SK-N-SH (cell line): Measurements from ENCODE around the gene DHDH. TPM values are rescaled to one million over a fixed set of nuclear protein-coding genes. Genes with fewer than 3 reads are reported as not detected.

Experiments
- CTCF ChIA-PET: fragments of 300-600, 350-600 bp; formaldehyde crosslinking; extraction: SDS; loops from one replicate; lab custom pipeline; 2021; lab: Yijun Ruan, JAX
- POLR2A ChIA-PET: fragments of 350-600 bp; sonication (Branson Sonifier 250); formaldehyde crosslinking; extraction: SDS; loops from one replicate; lab custom pipeline; 2020; ENCODE audit warnings: antibody characterized with exemption, inconsistent platforms; lab: Yijun Ruan, JAX
- DNase-seq: peaks from one replicate; pipeline ENCODE4 v3.0.0; 2012
- H2AFZ ChIP-seq: fragments of 200-600 bp; sonication (generic); 2 replicates; pipeline ENCODE4 v1.8.1; 2016; ENCODE audit warnings: antibody characterized with exemption, mild to moderate bottlenecking, low read depth
- H3F3A ChIP-seq: fragments of 200-600 bp; sonication (generic); replicated peaks from 2 replicates; pipeline ENCODE3; 2016; ENCODE audit warnings: antibody characterized with exemption, mild to moderate bottlenecking; ENCODE audit not compliant: insufficient read depth
- H3K27ac ChIP-seq, 2 experiments: fragments of 200-500 bp in 1 of 2; fragments of 200-600 bp in 1 of 2; sonication (Bioruptor generic) in 1 of 2; sonication (generic), shearing (Covaris generic) in 1 of 2; 2 replicates each; pipeline versions ENCODE4 v1.5.1 to v1.6.1; 2014 to 2016; ENCODE audit warnings: low read depth in 2 of 2, inconsistent platforms in 1 of 2, low read length in 1 of 2, mild to moderate bottlenecking in 1 of 2, mixed read lengths in 1 of 2
- H3K27me3 ChIP-seq: fragments of 200-600 bp; sonication (generic), shearing (Covaris generic); 2 replicates; pipeline ENCODE4 v1.6.1; 2016; ENCODE audit warnings: mixed run types; ENCODE audit not compliant: insufficient read depth
- H3K36me3 ChIP-seq, 2 experiments: fragments of 200-500 bp in 1 of 2; fragments of 200-600 bp in 1 of 2; sonication (Bioruptor generic) in 1 of 2; sonication (generic) in 1 of 2; replicated peaks in 1 of 2; 2 replicates each; pipeline versions ENCODE3 to v1.5.1; 2014 to 2016; ENCODE audit warnings: low read length in 1 of 2, mild to moderate bottlenecking in 1 of 2; ENCODE audit not compliant: insufficient read depth in 2 of 2, control insufficient read depth in 1 of 2
- H3K4me1 ChIP-seq, 2 experiments: fragments of 200-500 bp in 1 of 2; fragments of 200-600 bp in 1 of 2; sonication (Bioruptor generic) in 1 of 2; sonication (generic), shearing (Covaris generic) in 1 of 2; 2 replicates each; pipeline versions ENCODE4 v1.5.1 to v1.6.1; 2014 to 2016; ENCODE audit warnings: low read depth in 1 of 2, low read length in 1 of 2, mixed run types in 1 of 2; ENCODE audit not compliant: insufficient read depth in 2 of 2, control insufficient read depth in 1 of 2
- H3K4me2 ChIP-seq: fragments of 200-600 bp; sonication (generic), shearing (Covaris generic); 2 replicates; pipeline ENCODE4 v1.6.1; 2017; ENCODE audit warnings: mixed run types
- H3K4me3 ChIP-seq, 2 experiments: fragments of 200-500 bp in 1 of 2; fragments of 200-600 bp in 1 of 2; sonication (Bioruptor generic) in 1 of 2; sonication (generic), shearing (Covaris generic) in 1 of 2; 2 replicates each; pipeline versions ENCODE4 v1.5.1 to v1.8.1; 2014 to 2016; ENCODE audit warnings: low read depth in 2 of 2, inconsistent platforms in 1 of 2, low read length in 1 of 2, mild to moderate bottlenecking in 1 of 2, mixed read lengths in 1 of 2, moderate library complexity in 1 of 2
- H3K79me2 ChIP-seq: fragments of 200-600 bp; sonication (generic); 2 replicates; pipeline ENCODE4 v1.8.1; 2017; ENCODE audit warnings: mild to moderate bottlenecking; ENCODE audit not compliant: insufficient read depth
- H3K9ac ChIP-seq: fragments of 200-600 bp; sonication (generic); 2 replicates; pipeline ENCODE4 v1.6.1; 2017; ENCODE audit warnings: mixed run types
- H3K9me2 ChIP-seq: fragments of 200-600 bp; sonication (generic); 2 replicates; pipeline ENCODE4 v1.6.1; 2017; ENCODE audit warnings: mixed run types
- H3K9me3 ChIP-seq: fragments of 200-600 bp; sonication (generic); 2 replicates; pipeline ENCODE4 v1.6.1; 2017; ENCODE audit warnings: mixed run types, mild to moderate bottlenecking, moderate library complexity
- H4K20me1 ChIP-seq: fragments of 200-600 bp; sonication (generic); 2 replicates; pipeline ENCODE4 v1.6.1; 2017; ENCODE audit warnings: mild to moderate bottlenecking, mixed run types; ENCODE audit not compliant: insufficient read depth
- CTCF ChIP-seq: fragments of 200-600 bp; sonication (generic); IDR thresholded peaks from 2 replicates; pipeline ENCODE4 v1.6.1; 2017; ENCODE audit warnings: antibody characterized with exemption, mild to moderate bottlenecking, moderate library complexity
- EP300 ChIP-seq, 2 experiments: IDR thresholded peaks; 2 replicates each; pipeline versions ENCODE4 v1.4.0 to v1.6.1; 2012; ENCODE audit warnings: borderline replicate concordance in 1 of 2, low read depth in 1 of 2, low read length in 1 of 2
- FOXM1 ChIP-seq: IDR thresholded peaks from 2 replicates; pipeline ENCODE4 v1.4.0; 2012; ENCODE audit warnings: low read depth, mild to moderate bottlenecking
- GABPA ChIP-seq: IDR thresholded peaks from 2 replicates; pipeline ENCODE4 v1.4.0; 2012; ENCODE audit warnings: low read depth, mild to moderate bottlenecking
- IRF3 ChIP-seq: fragments of 150-350 bp; IDR thresholded peaks from 2 replicates; pipeline ENCODE4 v1.6.1; 2016; ENCODE audit warnings: mild to moderate bottlenecking, low read depth, low read length
- JUND ChIP-seq: IDR thresholded peaks from 2 replicates; pipeline ENCODE4 v1.4.0; 2012
- MEF2A ChIP-seq: IDR thresholded peaks from 2 replicates; pipeline ENCODE4 v1.4.0; 2012; ENCODE audit warnings: low read depth, borderline replicate concordance
- NRF1 ChIP-seq: IDR thresholded peaks from 2 replicates; pipeline ENCODE4 v1.6.1; 2012; ENCODE audit warnings: low read depth, mild to moderate bottlenecking, low read length
- POLR2AphosphoS5 ChIP-seq: IDR thresholded peaks from 2 replicates; pipeline ENCODE4 v1.6.1; 2012; ENCODE audit warnings: low read depth, low read length
- RCOR1 ChIP-seq: fragments of 150-350 bp; IDR thresholded peaks from 2 replicates; pipeline ENCODE4 v1.6.1; 2017; ENCODE audit warnings: antibody characterized with exemption, low read length
- RXRA ChIP-seq: IDR thresholded peaks from 2 replicates; pipeline ENCODE4 v1.4.0; 2012; ENCODE audit warnings: low read depth, mild to moderate bottlenecking, borderline replicate concordance
- SIN3A ChIP-seq: IDR thresholded peaks from 2 replicates; pipeline ENCODE4 v1.6.1; 2012; ENCODE audit warnings: low read depth, mild to moderate bottlenecking, low read length, moderate library complexity, borderline replicate concordance
- SMC3 ChIP-seq: IDR thresholded peaks from 2 replicates; pipeline ENCODE4 v1.6.1; 2012; ENCODE audit warnings: low read depth, low read length, improper control_type of control experiment
- TCF12 ChIP-seq: IDR thresholded peaks from 2 replicates; pipeline ENCODE4 v1.4.0; 2012
- WGBS: methylation state at CpG from one replicate; pipeline ENCODE4 v1.1.6; 2017; ENCODE audit warnings: low lambda C conversion rate; 5-methylcytosine and 5-hydroxymethylcytosine counted together
- polyA plus RNA-seq, 3 experiments: library from polyadenylated mRNA; depleted of rRNA; stranded (reverse); fragments of >200 nt; gene quantifications; 2 replicates each; pipeline ENCODE4 v1.2.3, GENCODE V29; 2012
- TF ChIP-seq, protein P1 (sequence below): IDR thresholded peaks from 2 replicates; pipeline ENCODE4 v1.6.1; 2012; ENCODE audit warnings: mild to moderate bottlenecking, low read depth, low read length, moderate library complexity
- TF ChIP-seq, protein P2 (sequence below): fragments of 150-350 bp; IDR thresholded peaks from 2 replicates; pipeline ENCODE4 v1.6.1; 2017; ENCODE audit warnings: antibody characterized with exemption, low read length, low read depth, borderline replicate concordance

Gene DHDH
- polyA plus RNA-seq, 1 of the 3 experiments (the other 2 are of a cell fraction): 0.72 TPM

- Histone ChIP-seq H3K9ac (no peak overlapping the region), H3K4me2 (no peak overlapping the region), H4K20me1 (no peaks in the 10 kb centered on the region), H3K4me3 (no peak overlapping the region), H3K27me3 (no peaks in the 10 kb centered on the region), H3K27ac (no peak overlapping the region), H3K4me1 (peaks cover 0 to 11% of the 10 kb centered on the region in 2 experiments; a peak in 1 of 4 replicates), H2AFZ (no peak overlapping the region), H3K79me2 (peaks cover 51% of the 10 kb centered on the region), H3K9me3 (no peaks in the 10 kb centered on the region), H3F3A (peaks cover 8% of the 10 kb centered on the region), H3K36me3 (peaks cover 5 to 27% of the 10 kb centered on the region in 2 experiments), H3K9me2 (no peaks in the 10 kb centered on the region)
- POLR2A ChIA-PET: no interaction called here
- TF ChIP-seq GABPA (no peak), FOXM1 (no peak), EP300 (IDR thresholded peaks at IDR 0.05; ENCODE audit: borderline replicate concordance in 1 of 2, low read depth in 1 of 2, low read length in 1 of 2) (no peak), NRF1 (no peak), SMC3 (no peak), MEF2A (no peak), JUND (no peak), POLR2AphosphoS5 (no peak), SIN3A (no peak), IRF3 (no peak), TCF12 (no peak), CTCF (no peak), RCOR1 (no peak), RXRA (no peak)
- TF ChIP-seq, protein P1, sequence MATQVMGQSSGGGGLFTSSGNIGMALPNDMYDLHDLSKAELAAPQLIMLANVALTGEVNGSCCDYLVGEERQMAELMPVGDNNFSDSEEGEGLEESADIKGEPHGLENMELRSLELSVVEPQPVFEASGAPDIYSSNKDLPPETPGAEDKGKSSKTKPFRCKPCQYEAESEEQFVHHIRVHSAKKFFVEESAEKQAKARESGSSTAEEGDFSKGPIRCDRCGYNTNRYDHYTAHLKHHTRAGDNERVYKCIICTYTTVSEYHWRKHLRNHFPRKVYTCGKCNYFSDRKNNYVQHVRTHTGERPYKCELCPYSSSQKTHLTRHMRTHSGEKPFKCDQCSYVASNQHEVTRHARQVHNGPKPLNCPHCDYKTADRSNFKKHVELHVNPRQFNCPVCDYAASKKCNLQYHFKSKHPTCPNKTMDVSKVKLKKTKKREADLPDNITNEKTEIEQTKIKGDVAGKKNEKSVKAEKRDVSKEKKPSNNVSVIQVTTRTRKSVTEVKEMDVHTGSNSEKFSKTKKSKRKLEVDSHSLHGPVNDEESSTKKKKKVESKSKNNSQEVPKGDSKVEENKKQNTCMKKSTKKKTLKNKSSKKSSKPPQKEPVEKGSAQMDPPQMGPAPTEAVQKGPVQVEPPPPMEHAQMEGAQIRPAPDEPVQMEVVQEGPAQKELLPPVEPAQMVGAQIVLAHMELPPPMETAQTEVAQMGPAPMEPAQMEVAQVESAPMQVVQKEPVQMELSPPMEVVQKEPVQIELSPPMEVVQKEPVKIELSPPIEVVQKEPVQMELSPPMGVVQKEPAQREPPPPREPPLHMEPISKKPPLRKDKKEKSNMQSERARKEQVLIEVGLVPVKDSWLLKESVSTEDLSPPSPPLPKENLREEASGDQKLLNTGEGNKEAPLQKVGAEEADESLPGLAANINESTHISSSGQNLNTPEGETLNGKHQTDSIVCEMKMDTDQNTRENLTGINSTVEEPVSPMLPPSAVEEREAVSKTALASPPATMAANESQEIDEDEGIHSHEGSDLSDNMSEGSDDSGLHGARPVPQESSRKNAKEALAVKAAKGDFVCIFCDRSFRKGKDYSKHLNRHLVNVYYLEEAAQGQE: no peak
- TF ChIP-seq, protein P2, sequence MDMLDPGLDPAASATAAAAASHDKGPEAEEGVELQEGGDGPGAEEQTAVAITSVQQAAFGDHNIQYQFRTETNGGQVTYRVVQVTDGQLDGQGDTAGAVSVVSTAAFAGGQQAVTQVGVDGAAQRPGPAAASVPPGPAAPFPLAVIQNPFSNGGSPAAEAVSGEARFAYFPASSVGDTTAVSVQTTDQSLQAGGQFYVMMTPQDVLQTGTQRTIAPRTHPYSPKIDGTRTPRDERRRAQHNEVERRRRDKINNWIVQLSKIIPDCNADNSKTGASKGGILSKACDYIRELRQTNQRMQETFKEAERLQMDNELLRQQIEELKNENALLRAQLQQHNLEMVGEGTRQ: no peak
- WGBS: 94% methylated on average over 14 of the region's 17 CpGs
- CTCF ChIA-PET: interaction anchor here (6.2 kb wide), 1 partner anchor 18 kb away, joined by 54 read pairs; no protein-coding TSS in a partner anchor
- DNase-seq: no peak
Observed at GRCh38 chr19:48989701-48990291, 56.3 kb downstream of the DHDH start.
